ENCODE data around the gene NUTF2.

The NUTF2 gene

DNA sequence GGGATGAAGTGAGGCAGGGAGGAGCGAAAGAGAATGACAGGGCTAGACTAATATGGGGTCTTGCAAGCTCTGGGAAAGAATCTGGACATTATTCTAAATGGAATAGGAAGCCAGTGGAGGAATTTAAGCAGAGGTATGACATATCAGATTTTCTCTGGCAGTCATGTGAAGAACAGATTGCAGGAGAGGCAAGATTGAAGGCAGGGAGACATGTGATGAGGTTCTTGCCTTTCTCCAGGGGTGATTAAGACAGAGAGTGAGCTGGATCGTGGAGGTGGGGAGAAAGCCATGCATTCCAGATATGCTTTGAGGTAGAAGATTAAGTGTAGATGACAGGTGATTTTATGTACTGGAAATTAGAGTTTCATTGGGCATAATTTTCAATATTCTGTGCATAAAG is 8.9 kb upstream of the NUTF2 start:
- DNase-seq (ENCODE audit: low read depth in 2 of 2), result no peak

DNA sequence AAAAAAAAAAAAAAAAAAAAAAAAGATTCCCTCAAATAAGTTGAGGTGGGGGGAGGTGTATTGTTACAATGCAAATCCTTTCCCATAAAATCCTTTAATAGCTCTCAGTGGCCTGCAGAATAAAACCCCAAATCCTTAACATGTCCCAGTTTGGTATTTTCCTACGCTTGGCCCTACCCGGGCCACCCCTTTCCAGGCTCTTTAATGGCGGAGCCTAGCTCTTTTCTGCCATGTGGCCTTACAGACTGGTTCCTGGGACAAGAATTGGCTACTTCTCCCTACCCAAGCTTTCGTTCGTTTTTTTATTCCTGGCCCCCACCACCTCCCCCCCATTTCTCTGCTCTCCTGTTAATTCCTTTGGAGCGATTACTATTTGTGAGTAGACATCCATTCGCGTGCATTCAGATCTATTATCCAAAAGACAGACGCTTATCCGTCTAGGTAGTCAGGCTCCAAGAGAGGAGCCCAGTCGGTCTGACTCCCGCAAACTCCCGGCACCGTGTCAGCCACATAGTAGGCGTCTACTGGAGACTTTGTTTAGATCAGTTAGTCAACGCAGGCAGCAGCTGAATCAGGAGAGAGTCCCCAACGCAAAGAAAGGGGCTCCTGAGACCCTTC is 5.4 kb upstream of the NUTF2 start:
- DNase-seq (ENCODE audit: low read depth in 2 of 2), result no peak

DNA sequence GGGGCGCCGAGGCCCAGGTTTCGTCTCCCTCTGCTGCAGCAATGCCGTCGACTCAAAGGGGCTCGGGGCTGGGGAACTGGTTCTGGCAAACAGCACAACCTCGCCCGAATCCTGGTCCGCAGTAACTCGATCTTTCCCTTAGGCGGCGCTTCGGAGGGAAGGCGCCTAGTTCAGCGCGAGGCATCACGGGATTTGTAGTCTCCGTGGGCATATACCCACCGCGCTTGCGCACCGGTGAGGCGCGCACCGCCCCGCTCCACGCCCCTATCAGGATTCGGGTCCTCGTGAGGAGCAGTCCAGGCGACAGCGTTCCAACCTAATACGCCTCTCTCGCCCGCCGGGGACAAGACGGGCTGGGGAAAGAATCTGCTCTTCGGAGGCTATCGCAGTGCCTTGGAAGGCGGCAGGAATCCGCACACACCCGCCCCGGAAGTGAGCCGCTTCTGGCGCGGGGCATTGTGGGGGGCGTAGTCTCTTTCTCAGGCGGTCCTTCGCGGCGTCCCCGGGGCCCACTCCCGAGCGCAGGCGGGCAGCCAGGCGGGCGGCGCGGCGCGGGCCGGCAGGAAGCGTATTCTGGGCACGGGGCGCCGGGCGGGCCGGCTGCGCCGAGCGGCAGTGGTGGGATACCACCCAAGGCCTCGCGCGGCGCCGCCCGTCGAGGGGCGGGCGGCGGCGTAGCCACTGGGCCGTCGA is 4.8 kb upstream of the NUTF2 start, which contains the start of gene THAP11:
Gene THAP11 (plus strand): TSS at position 505 of the 693 bp plus-strand sequence. CDS start 235 bp downstream, outside the sequence.
- DNase-seq (ENCODE audit: low read depth in 2 of 2), result peak; percentile 87 to 88

DNA sequence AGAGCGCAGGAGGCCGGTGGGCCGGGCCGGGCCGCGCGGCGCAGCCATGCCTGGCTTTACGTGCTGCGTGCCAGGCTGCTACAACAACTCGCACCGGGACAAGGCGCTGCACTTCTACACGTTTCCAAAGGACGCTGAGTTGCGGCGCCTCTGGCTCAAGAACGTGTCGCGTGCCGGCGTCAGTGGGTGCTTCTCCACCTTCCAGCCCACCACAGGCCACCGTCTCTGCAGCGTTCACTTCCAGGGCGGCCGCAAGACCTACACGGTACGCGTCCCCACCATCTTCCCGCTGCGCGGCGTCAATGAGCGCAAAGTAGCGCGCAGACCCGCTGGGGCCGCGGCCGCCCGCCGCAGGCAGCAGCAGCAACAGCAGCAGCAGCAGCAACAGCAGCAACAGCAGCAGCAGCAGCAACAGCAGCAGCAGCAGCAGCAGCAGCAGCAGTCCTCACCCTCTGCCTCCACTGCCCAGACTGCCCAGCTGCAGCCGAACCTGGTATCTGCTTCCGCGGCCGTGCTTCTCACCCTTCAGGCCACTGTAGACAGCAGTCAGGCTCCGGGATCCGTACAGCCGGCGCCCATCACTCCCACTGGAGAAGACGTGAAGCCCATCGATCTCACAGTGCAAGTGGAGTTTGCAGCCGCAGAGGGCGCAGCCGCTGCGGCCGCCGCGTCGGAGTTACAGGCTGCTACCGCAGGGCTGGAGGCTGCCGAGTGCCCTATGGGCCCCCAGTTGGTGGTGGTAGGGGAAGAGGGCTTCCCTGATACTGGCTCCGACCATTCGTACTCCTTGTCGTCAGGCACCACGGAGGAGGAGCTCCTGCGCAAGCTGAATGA is 4.0 kb upstream of the NUTF2 start:
- DNase-seq (ENCODE audit: low read depth in 2 of 2), result peak; percentile 39 to 47

DNA sequence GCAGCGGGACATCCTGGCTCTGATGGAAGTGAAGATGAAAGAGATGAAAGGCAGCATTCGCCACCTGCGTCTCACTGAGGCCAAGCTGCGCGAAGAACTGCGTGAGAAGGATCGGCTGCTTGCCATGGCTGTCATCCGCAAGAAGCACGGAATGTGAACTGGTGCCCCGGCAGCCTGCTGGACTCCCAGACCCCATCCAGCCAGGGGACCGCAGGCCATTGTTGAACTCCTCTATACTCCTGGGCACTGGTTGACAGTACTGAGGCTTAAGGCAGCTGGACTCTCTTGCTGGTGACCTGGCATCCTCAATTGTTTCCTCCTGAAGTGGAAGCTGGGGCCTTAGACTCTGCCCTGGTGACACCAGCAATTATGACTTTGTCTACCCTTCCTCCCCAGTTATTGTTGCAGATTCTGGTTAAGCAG is 3.4 kb upstream of the NUTF2 start:
- DNase-seq (ENCODE audit: low read depth in 2 of 2), result no peak

DNA sequence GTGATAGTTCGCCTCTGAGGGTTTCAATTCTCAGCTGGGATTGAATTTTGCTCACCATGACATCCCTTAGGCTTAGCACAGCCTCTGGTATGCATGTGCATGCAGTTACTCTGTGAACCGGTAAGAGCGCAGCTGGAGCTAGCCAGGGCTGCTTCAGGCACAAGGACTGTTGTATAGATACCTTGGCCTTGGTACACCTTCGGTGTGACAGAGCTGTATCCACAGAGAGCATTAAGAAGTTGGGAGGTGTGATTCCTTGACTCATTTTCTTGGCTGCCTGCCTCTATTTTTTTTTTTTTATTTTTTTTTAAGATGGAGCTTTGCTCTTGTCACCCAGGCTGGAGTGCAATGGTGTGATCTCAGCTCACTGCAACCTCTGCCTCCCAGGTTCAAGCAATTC is 2.2 kb upstream of the NUTF2 start:
- DNase-seq (ENCODE audit: low read depth in 2 of 2), result no peak

DNA sequence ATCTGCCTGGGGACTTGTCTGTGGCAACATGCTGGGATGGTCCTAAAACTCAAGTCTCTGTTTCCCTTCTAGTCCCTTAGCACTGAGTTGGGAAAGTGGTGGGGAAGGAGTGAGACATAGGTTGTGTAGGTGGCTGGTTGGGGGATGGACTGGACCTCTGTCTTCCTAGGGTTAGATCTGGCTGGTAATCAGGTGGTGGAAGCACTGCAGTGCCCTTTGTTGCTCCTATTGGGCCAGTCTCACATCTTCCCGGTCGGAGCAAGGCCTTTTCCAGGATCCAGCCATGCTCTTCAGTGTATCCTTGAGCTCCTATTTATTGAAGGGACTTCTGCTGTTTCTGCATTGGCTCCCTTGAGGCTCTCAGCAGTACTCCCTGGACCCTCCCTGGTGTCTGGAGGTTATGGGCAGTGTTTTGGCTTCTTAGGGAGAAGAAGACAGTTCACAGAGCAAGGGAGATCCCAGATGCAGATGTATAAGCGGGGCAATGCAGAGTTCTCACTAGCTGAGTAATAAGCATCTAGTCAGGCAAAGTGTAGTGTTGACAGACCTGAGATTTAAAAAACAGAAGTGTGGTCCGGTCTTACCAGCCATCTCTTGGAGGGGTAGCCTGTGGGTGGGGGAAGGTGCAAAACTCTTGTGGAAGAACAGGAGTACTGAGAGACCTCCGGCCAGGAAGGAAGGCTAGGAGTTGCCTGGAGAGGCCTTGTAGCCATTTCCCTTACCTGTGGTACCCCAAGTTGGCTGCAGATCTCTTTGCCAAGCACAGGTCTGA is 1.3 kb upstream of the NUTF2 start:
- no peak for DNase-seq (ENCODE audit: low read depth in 2 of 2)

DNA sequence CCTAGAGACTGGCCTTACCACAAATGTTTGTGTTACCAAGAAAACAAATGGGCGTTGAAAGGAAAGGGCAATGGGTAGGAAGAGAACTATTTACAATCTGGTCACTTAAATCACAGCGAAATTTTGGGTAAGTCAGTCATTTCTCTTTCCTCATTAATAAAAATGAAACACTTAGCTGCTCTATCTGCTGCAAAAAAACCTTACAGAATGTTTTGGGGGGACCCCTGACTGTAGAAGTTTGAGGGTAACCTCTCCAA is 742 bp upstream of the NUTF2 start:
- DNase-seq (ENCODE audit: low read depth in 2 of 2), result no peak

DNA sequence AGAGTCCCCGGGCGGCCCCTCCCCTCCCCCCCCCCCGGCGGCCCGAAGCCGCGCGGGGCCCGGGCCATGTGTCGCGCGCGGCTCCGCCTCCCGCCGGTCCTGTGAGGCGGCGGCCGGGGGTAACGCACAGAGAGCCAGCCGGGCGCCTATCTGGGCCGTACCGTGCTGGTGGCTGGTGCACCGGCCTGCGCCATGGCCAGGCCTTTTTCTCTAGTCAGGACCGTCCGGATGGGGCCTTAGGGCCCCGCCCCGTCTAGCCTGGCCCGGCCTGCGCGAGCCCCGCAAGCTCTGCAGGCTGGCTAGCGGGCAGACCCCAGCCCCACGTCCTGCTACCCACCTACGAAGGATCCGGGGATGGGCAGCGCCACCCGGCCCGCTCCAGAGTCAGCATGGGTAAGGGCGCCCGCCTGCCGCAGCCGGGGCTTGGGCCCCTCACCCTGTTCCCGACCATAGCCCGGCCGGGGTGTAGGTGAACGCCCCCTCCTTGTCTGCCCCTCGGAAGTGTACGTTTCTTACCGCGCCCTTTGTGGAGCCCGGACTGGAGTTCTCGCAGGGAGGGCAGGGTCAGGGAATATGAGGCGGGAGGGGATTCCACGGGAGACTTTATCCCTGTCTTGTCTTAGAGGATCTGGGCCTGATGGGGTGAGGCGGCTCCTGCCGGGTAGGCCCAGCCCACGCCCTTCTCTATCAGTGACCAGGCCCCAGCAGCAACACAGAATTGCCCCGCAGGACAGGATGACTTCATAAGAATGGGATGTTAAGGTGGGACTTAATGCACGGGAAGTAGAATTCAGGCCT is 530 bp downstream of the NUTF2 start, which contains the start of gene CENPT:
Gene CENPT (minus strand): TSS at position 630 of the 798 bp plus-strand sequence. CDS start 13,834 bp downstream, outside the sequence.
- no peak for DNase-seq (ENCODE audit: low read depth in 2 of 2)

DNA sequence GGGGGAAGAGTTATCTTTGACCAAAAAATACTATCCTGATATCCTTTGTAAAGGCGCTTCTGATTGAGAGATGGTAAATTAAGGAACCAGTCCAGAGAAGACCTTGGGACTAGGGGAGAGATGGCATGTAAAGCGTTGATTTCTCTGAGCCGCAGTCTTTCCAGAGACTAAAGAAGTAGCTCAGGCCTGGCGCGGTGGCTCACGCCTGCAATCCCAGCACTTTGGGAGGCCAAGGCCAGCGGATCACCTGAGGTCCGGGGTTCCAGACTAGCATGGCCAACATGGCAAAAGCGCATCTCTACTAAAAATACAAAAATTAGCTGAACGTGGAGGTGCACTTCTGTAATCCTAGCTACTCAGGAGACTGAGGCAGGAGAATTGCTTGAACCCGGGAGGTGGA is 1.4 kb downstream of the NUTF2 start:
- DNase-seq (ENCODE audit: low read depth in 2 of 2), result no peak

DNA sequence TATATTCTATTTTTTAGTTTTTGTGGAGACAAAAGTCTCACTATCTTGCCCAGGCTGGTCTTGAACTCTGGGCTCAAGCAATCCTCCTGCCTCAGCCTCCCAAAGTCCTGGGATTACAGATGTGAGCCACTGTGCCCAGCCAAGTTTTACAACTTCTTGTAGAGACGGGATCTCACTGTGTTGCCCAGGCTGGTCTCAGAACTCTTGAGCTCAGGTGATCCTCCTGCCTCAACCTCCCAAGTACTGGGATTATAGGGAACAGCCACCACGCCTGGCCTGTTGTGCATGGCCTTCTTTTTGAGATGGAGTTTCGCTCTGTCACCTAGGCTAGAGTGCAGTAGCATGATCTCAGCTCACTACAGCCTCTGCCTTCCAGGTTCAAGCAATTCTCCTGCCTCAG is 6.9 kb downstream of the NUTF2 start:
- DNase-seq (ENCODE audit: low read depth in 2 of 2), result no peak

DNA sequence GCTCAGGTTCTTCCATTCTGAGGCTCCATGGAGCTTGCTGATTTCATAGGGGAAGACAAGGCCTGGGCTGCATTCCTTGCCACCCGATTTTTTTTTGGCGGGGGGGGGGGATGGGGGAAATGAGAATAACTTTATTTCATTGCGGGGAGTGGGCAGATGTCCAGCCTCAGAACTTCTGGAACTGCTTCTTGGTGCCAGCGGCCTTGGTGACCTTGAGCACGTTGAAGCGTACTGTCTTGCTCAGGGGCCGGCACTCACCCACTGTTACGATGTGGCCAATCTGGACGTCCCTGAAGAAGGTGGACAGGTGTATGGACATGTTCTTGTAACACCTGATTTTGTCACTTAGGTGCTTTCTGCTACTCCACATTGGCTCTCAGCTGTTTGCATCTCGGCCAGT is 9.1 kb downstream of the NUTF2 start:
- no peak for DNase-seq (ENCODE audit: low read depth in 2 of 2)

DNA sequence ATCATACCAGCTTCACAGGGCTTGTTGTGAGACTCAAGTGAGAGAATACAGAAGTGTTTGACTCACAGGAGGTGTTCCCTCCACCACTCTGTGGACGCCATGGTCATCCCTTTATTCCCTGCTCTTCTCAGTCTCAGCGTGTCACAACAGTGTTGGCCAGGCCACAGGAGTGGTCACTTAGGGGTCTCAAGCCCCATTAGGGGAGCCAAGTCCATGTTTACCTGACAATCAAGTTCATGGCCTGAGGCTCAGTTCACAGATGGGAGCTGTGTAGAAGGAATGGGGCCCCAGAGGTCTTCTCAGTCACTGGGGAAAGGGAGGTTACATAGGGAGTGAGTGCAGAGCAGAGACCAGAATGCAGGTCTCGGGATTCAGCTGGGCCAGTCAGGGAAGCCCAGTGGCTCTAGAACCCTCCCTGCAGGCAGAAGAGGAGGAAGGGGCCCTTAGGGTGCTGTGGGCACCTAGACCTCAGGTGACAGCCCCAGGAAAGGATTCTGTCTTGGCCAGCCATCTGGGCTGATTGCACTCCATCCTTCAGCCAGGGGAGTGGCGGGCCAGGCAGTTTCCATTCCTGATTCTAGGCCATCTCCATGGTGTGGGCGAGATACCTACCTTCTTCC is 10.3 kb downstream of the NUTF2 start:
- DNase-seq (ENCODE audit: low read depth in 2 of 2), result no peak

DNA sequence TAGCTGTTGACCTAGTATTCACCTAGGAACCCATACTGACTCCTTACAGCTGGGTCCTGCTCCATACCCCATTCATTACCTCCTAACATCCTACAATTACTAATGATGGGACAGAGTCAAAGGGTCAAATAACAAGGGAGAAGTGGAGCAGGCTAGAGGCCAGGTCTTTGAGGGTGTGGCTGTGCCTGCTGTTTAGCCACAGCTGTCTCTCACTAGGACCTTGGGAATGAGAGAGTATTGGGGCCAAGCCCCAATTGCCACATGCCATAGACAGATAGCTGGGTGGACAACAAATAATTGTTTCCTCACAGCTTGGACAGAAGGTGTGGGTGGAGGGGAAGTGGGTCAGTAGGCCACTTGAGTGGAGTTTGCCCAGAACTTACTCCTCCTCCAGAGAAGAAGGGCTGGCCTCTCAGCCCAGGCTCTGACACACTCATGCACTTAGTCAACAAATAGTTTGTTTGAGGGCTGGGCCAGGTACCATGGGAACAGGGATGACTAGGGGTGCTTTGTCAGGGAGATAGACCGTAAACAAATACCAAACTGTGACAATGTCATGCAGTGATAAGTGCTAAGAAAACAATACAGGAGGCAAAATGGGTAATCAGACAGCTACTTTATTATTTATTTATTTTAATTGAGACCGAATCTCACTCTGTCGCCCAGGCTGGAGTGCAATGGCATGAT is 11.0 kb downstream of the NUTF2 start:
- peak in 1 of 2 donors; percentile 14 for DNase-seq (ENCODE audit: low read depth in 2 of 2)

DNA sequence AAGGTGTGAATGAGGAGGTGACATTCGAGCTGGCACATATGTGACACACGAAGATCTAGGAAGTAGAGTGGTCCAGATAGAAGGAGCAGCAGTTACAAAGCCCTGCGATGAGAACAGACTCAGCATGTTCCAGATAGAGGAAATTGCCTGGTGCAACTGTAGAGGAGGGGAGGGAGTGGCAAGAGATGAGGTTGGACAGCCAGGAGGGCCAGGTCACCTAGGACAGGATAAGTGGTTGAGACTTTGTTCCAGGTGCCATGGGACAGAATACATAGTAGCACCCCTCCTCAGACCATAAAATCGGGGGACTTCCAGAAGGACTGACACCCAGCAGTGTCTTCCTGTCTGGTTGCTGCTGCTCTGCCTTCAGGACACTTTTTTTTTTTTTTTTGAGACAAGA is 11.8 kb downstream of the NUTF2 start:
- DNase-seq (ENCODE audit: low read depth in 2 of 2), result no peak

DNA sequence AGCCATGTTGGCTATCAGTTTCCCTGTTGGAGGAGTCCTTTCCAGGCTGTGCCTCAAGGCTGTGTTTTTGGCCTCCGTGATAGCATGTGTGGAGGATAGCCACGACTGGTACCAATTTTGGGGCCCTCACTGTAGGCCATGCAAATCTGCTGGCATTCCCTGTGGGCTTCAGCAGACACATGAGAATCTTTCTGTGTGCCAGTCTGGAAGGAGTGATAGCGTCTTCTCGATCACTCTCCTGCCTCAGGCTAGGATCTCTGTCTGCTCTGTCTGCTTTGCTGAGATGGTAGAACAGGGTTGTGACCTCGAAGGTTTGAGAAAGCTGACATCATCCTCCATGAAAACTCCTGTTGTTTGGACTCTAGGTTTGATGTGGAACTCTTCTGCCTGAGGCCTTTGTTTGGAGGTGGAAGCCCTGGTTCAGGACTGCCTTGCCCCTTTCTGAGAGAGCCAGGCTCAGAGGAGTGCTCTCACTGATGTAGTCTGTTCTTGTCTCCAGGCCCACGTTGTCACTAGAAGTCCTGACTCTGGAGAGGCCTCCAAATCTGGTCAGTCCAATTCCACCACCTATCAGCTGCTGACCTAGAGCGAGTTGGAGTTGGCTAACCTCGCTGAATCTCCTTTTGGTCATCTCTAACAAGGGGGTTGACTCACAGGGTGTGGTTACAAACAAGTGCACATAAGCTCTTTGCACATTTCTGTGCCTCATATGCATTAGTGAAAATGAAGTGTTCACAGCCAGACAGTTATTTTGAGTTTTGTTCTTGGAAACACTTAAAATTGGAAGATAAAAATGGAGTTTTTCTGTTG is 14.1 kb downstream of the NUTF2 start:
- no peak for DNase-seq (ENCODE audit: low read depth in 2 of 2)

DNA sequence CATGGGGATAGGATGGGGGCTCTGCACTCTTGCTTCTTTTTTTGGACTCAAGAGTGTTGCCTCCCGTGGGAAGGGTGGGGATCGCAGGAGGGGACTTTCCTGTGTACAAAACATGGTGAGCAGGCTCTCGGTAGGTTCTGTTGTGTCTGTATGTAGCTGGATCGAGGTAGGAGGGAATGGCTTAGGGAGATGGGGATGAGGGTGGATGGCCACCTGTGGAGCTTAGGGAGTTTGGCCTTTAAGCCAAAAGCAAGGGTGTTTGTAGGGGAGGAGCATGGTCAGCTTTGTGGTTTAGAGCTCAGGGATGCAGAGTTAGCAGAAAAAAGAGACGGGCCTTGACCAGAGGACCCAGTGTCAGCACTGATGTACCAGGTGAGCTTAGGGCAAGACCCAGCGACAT is 15.1 kb downstream of the NUTF2 start:
- no peak for DNase-seq (ENCODE audit: low read depth in 2 of 2)

DNA sequence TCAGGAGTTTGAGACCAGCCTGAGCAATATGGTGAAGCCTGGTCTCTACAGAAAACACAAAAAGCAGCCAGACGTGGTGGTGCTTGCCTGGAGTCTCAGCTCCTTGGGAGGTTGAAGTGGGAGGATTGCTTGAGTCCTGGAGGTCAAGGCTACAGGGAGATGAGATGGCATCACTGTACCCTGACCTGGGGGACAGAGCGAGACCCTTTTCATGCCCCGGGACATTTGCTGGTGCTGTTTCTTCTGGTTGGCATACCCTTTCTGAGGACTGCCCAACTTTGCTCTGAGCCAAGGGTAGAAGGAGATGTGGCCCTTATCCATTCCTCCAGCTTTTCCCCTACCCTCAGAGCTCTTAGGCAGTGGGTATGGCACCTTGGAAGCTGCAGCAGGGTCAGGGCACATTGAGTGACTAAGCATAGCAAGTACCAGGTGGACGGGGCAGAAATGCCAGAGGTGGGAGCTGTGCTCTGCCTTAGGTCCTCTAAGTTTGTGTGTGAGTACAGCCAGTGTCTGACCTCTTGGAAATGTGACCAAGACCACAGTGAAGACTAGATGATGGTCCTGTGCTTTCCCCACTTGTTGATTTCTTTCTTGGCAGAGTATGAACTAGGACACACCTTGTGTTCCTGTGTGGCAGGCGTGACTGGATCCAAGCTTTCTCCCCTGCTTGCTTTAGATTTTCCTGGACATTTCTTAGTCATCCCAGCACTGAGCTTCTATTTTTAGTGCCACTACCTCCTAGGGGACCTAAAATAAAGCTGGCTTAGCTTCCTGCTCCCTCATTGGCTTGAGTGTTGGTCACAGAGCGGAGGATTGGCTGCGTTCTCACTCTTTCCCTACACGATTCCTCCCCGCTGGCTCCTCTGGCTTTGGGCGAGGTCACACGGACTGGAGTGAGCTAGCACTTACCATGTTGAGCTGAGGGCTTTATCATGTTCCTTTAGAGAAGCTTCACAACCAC is 16.2 kb downstream of the NUTF2 start:
- no peak for DNase-seq (ENCODE audit: low read depth in 2 of 2)
